Mammary epithelial cell (primary cell): Measurements from ENCODE around the gene BNIP2.

ENCODE experiments used
- CTCF ChIP-seq, 2 donors: IDR thresholded peaks in 1 of 2; conservative IDR thresholded peaks in 1 of 2; 2 replicates each; pipeline ENCODE4 v1.5.1; 2011 to 2012; ENCODE audit warnings: inconsistent platforms in 2 of 2, low read length in 2 of 2, mild to moderate bottlenecking in 2 of 2, control low read depth in 1 of 2, low read depth in 1 of 2; ENCODE audit not compliant: insufficient read depth in 1 of 2; ENCODE audit errors: extremely low read depth in 1 of 2
- EZH2 ChIP-seq: IDR thresholded peaks from 2 replicates; pipeline ENCODE4 v1.6.1; 2012; ENCODE audit warnings: low read length, inconsistent platforms, borderline replicate concordance

- TF ChIP-seq CTCF (conservative IDR thresholded peaks at IDR 0.05 in 1 of 2, IDR thresholded peaks at IDR 0.05 in 1 of 2; ENCODE audit: extremely low read depth in 1 of 2, insufficient read depth in 1 of 2, low read depth in 1 of 2, low read length in 2 of 2) (no peak), EZH2 (no peak)
These were observed 49.6 kb upstream of the BNIP2 start for GRCh38 chr15:59738676-59739075.
